ENCODE data around the gene MAGEL2. TPM values are rescaled to one million over a fixed set of nuclear protein-coding genes. Genes with fewer than 3 reads are reported as not detected.
A peak's percentile ranks its signal among the peaks of the same experiment; 100 is the strongest.

The MAGEL2 gene
- total RNA-seq: 0.45 TPM

- DNase-seq (ENCODE audit: low spot score): no peak
- intact Hi-C loops (cut with DNase I): no loop called here
- ATAC-seq: peak; percentile 36
These were observed at the start of gene MAGEL2 for GRCh38 chr15:23647421-23648370. MAGEL2 (minus strand) TSS chr15:23647867; CDS start chr15:23647742, 125 bp downstream.

GRCh38 chr15:23695282-23695681 lies 47.6 kb upstream of the MAGEL2 start:
- no peak for ATAC-seq
- no peak for DNase-seq (ENCODE audit: low spot score)
- intact Hi-C loops (cut with DNase I): no loop called here

- intact Hi-C loops (cut with DNase I): no loop called here
- ATAC-seq (no peak), DNase-seq (ENCODE audit: low spot score) (no peak)
These were observed 46.9 kb upstream of the MAGEL2 start for GRCh38 chr15:23694592-23694991.

DNA sequence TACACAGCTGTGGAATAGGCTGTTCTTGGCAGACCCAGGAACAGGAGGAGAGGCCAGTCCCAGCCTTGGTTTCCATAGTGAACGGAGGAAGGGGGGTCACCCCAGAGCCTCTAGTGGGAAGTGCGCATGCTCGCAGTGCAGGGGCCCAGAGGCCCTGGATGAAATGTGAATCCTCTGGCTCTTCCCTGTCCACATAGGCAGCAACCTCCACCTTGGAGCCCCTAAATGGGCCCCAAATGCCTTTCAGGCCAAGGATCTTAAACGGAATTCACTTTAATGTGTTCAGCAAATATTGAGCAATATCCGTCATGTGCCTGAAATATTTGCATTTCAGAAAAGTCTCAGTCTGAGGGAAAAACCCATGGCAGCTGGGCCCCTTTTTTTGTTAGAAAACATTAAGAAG lies 42.8 kb upstream of the MAGEL2 start:
- intact Hi-C loops (cut with DNase I): no loop called here
- peak; percentile 98 for ATAC-seq
- peak; percentile 78 for DNase-seq (ENCODE audit: low spot score)

GRCh38 chr15:23690015-23690414 lies 42.3 kb upstream of the MAGEL2 start:
- intact Hi-C loops (cut with DNase I): no loop called here

DNA sequence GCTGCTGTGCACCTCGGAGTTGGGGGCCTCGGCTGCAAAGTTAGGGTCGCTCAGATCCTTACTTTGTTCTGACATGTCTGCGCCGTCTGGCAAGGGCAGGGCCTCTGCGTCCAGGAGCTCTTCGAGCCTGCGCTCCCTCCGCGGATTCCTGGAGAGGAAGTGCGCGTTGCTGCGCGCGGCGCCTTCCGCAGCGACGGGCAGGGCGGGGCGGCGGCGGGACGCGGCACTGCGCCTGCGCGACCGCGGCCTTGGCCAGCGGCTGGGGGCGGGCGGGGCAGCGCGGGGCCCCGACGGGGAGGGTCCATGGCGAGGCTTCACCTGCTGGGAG lies 39.4 kb upstream of the MAGEL2 start, which contains the start of gene NDN:
NDN (minus strand) TSS at position 163 of the 328 bp plus-strand sequence; CDS start at position 75, 88 bp downstream.
- ATAC-seq: peak; percentile 69
- DNase-seq (ENCODE audit: low spot score): peak; percentile 67
- intact Hi-C loops (cut with DNase I): no loop called here

More at GRCh38 chr15:23690015-23690414, 42.3 kb upstream of the MAGEL2 start:
- DNase-seq (ENCODE audit: low spot score): no peak
- no peak for ATAC-seq

DNA sequence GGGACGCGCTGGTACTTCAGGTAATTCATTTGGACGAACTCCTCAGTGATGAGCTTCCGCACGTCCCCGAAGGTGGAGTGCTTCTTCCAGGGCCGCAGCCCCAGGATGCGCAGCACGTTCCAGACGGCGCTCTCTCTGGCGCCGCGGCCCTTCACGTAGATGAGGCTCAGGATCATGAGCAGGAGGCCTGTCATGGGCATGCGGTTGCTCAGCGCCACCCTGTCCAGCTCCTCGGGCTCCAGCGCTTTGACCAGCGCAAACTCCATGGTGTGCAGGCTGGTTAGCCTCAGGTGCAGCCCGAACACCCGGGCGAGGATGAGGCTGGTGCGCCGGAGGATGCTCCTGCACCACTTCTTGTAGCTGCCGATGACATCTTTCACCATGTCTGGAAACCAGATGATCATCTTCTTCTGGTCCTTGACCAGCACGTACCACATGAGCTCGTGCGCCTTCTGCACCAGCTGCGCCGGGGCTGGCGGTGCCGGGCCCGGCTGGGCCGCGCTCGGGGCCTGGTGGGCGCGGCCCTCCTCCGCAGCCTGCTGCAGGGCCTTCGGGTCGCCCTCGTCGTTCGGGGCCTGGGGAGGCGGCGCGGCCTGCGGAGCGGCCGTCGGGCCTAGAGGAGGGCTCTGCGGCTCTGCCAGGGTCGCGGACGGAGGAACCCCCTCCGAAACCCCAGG lies 38.9 kb upstream of the MAGEL2 start:
- ATAC-seq: peak; percentile 34
- no peak for DNase-seq (ENCODE audit: low spot score)
- intact Hi-C loops (cut with DNase I): no loop called here

DNA sequence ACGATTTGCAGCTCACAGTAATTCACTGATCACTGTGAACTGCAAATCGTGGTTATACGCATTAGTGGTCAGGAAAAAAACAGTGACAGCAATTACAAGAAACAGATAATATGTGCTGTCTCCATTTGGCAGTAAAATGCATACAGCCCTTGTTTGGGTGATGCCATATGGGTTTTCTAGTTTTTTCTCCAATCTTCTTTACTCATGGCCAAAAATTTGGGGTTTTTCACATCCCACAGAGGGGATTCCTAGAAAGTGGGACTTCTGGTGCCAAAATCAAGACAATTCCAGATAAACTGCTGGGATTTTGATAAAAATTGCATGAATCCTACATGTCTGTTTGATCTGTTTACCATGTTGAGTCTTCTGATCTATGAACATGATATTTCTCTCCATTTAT lies 23.8 kb upstream of the MAGEL2 start:
- DNase-seq (ENCODE audit: low spot score) (no peak), ATAC-seq (no peak)
- intact Hi-C loops (cut with DNase I): no loop called here

- DNase-seq (ENCODE audit: low spot score) (no peak), ATAC-seq (no peak)
- intact Hi-C loops (cut with DNase I): no loop called here
These were observed 23.3 kb upstream of the MAGEL2 start for GRCh38 chr15:23670970-23671369.

- ATAC-seq (no peak), DNase-seq (ENCODE audit: low spot score) (no peak)
- intact Hi-C loops (cut with DNase I): no loop called here
These were observed 15.6 kb upstream of the MAGEL2 start for GRCh38 chr15:23663232-23663631.

- intact Hi-C loops (cut with DNase I): no loop called here
- DNase-seq (ENCODE audit: low spot score) (peak; percentile 68), ATAC-seq (peak; percentile 64)
These were observed 1.4 kb upstream of the MAGEL2 start for GRCh38 chr15:23648920-23649515.

DNA sequence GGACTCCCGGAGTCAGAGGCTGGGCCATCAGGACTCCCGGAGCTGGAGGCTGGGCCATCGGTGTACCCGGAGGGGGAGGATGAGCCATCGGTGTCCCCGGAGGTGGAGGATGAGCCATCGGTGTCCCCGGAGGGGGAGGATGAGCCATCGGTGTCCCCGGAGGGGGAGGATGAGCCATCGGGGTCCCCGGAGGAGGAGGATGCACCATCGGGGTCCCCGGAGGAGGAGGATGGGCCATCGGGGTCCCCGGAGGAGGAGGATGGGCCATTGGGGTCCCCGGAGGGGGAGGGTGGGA lies 719 bp downstream of the MAGEL2 start:
- intact Hi-C loops (cut with DNase I): no loop called here
- ATAC-seq (no peak), DNase-seq (ENCODE audit: low spot score) (no peak)

DNA sequence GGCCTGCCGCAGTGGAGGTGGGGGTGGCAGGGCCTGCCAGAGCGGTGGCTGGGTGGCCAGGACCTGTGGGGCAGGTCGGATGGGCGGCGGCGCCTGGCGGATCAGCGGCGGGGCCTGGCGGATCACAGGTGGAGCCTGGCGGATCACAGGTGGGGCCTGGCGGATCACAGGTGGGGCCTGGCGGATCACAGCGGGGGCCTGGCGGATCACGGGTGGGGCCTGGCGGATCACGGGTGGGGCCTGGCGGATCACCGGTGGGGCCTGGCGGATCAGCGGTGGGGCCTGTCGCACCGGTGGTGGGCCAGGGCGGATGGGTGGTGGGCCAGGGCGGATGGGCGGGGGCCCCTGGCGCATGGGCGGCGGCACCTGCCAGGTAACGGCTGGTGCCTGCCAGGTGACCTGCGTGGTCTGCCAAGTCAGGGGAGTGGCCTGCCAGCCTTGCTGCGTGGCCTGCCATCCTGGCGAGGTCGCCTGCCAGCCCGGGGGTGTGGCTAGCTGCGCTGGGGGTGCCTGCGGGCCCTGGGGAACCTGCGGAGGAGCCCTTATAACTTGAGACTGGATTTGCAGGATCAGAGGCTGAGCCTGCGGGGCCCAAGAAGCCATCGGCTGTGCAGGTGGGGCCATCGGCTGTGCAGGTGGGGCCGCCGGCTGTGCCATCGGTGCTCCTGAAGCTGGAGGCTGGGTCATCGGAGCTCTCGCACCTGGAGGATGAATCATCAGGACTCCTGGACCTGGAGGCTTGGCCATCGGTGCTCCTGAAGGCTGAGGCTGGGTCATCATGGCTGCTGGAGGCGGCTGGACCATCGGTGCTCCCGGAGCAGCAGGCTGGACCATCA lies 1.3 kb downstream of the MAGEL2 start:
- ATAC-seq (no peak), DNase-seq (ENCODE audit: low spot score) (no peak)
- intact Hi-C loops (cut with DNase I): no loop called here

DNA sequence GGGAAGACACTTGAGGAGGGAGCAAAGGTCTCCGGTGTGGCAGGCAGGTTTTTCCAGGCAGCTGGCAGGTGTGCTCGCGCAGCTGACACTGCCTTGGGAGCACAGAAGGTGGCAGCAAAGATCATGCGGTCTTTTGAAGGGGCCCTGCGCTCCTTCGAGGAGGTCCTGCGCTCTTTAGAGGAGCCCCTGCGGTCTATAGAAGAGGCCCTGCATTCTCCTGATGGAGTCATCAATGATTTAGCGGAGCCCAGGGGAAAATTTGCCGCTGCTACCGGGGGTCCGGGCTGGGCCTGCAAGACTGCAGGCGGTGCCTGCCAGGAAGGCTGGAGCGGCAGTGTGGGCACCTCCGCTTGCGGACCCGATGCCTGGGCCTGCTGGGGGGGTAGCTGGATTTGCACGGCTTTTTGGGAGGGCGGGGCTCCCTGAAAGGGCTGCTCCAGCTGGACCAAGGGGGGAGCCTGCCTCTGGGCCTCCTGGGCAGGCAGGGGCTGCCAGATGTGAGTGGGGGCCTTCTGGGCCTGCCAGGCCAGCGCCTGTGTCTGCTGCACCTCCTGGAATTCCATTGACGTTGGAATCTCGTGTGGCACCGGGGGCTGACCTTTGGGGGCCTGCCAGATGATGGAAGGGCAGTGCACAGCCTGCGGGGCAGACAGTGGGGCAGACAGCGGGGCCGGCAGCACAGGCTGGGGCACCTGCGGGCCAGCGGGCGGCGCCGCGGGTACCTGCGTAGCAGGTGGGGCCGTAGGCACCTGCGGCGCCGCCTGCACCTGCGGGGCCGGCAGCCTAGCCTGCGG lies 2.1 kb downstream of the MAGEL2 start:
- DNase-seq (ENCODE audit: low spot score) (no peak), ATAC-seq (no peak)
- intact Hi-C loops (cut with DNase I): no loop called here

GRCh38 chr15:23644829-23645228 lies 2.8 kb downstream of the MAGEL2 start:
- ATAC-seq (no peak), DNase-seq (ENCODE audit: low spot score) (no peak)
- intact Hi-C loops (cut with DNase I): no loop called here

GRCh38 chr15:23642413-23643044 lies 5.1 kb downstream of the MAGEL2 start:
- intact Hi-C loops (cut with DNase I): no loop called here
- ATAC-seq: peak; percentile 82
- DNase-seq (ENCODE audit: low spot score): peak; percentile 72

- DNase-seq (ENCODE audit: low spot score): no peak
- intact Hi-C loops (cut with DNase I): no loop called here
- no peak for ATAC-seq
These were observed 13.5 kb downstream of the MAGEL2 start for GRCh38 chr15:23634181-23634580.

DNA sequence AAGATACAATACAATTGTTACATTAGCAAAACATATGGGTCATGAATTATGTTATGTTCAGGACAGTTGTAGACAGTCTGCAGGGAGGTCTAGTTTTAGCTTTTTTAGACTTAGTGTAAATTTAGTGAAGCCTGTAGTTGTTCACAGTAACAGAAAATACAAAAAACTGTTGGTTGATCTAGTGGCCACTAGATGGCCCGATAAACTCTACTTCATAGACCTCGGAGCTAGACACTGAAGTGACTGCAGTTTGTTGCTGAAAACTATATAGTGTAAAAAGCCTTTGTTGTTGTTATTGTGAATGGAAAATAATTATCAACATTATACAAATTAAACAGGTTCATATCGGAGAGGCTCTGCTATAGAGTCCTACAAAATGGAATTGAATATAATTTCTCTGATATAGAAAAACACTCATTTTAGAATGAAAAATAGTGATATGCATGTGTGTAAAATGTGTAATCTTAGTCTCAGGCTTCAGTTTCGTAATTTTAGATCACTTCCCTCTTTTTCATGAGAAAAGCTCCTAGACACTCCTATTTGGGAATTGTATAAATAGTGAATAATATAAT lies 18.3 kb downstream of the MAGEL2 start:
- ATAC-seq: no peak
- DNase-seq (ENCODE audit: low spot score): no peak
- intact Hi-C loops (cut with DNase I): no loop called here

Data from sciatic nerve (tissue), 2 donors.